Common myeloid progenitor, CD34-positive (primary cell): Measurements from ENCODE around the gene PRKX. TPM values are rescaled to one million over a fixed set of nuclear protein-coding genes. Genes with fewer than 3 reads are reported as not detected.
A peak's percentile ranks its signal among the peaks of the same experiment; 100 is the strongest.
"Not testable (repeated sequence)": the region's sequence is repeated elsewhere in the genome, so short reads cannot be mapped to it uniquely, and the experiment has no call there.

Source experiments
- CTCF ChIA-PET: fragments of 350-600 bp; sonication (Branson Sonifier 250); formaldehyde crosslinking; loops from one replicate; lab custom pipeline; 2021; ENCODE audit warnings: antibody characterized with exemption; lab: Charles Lee
- POLR2A ChIA-PET: fragments of 350-600 bp; sonication (Branson Sonifier 250); formaldehyde crosslinking; loops from one replicate; lab custom pipeline; 2021; ENCODE audit warnings: antibody characterized with exemption; lab: Charles Lee
- DNase-seq, 3 donors: peaks; one replicate each; pipeline versions ENCODE4 v3.0.0 to v3.0.0-alpha.2; 2013
- H3K27ac ChIP-seq, 2 experiments: 1 replicate in 1 of 2; 2 replicates in 1 of 2; pipeline ENCODE4 v1.7.0; 2013; ENCODE audit warnings: inconsistent platforms in 2 of 2, low read length in 2 of 2, mild to moderate bottlenecking in 2 of 2, low read depth in 1 of 2, moderate library complexity in 1 of 2; ENCODE audit not compliant: severe bottlenecking in 2 of 2, insufficient read depth in 1 of 2, poor library complexity in 1 of 2
- H3K27me3 ChIP-seq, 5 experiments: replicated peaks in 2 of 5; 1 replicate in 3 of 5; 2 replicates in 2 of 5; pipeline versions ENCODE4 v1.6.1 to v1.7.0; 2013; ENCODE audit warnings: low read length in 4 of 5, mild to moderate bottlenecking in 2 of 5, moderate library complexity in 2 of 5, inconsistent platforms in 1 of 5; ENCODE audit not compliant: insufficient read depth in 5 of 5, control insufficient read depth in 4 of 5
- H3K36me3 ChIP-seq, 4 experiments: 1 replicate in 2 of 4; 2 replicates in 2 of 4; pipeline versions ENCODE4 v1.6.1 to v1.7.0; 2013; ENCODE audit warnings: low read length in 3 of 4, control low read depth in 1 of 4, mild to moderate bottlenecking in 1 of 4; ENCODE audit not compliant: control insufficient read depth in 4 of 4, insufficient read depth in 4 of 4
- H3K4me1 ChIP-seq, 4 experiments: 1 replicate in 3 of 4; 2 replicates in 1 of 4; pipeline versions ENCODE4 v1.6.1 to v1.7.1; 2013; ENCODE audit warnings: low read length in 3 of 4, mild to moderate bottlenecking in 3 of 4, control low read depth in 1 of 4, inconsistent platforms in 1 of 4, moderate library complexity in 1 of 4; ENCODE audit not compliant: control insufficient read depth in 4 of 4, insufficient read depth in 4 of 4; ENCODE audit errors: control extremely low read depth in 1 of 4
- H3K4me3 ChIP-seq, 7 experiments: 1 replicate in 4 of 7; 2 replicates in 3 of 7; pipeline versions ENCODE4 v1.5.1 to v1.7.0; 2013; ENCODE audit warnings: mild to moderate bottlenecking in 7 of 7, low read length in 6 of 7, moderate library complexity in 6 of 7, inconsistent platforms in 2 of 7, low read depth in 2 of 7, control low read depth in 1 of 7; ENCODE audit not compliant: insufficient read depth in 4 of 7, control insufficient read depth in 1 of 7; ENCODE audit errors: extremely low read depth in 1 of 7
- H3K9me3 ChIP-seq, 5 experiments: 1 replicate in 4 of 5; 2 replicates in 1 of 5; pipeline versions ENCODE4 v1.6.1 to v1.7.1; 2013; ENCODE audit warnings: low read length in 4 of 5, mild to moderate bottlenecking in 2 of 5, inconsistent platforms in 1 of 5, low read depth in 1 of 5, moderate library complexity in 1 of 5; ENCODE audit not compliant: control insufficient read depth in 4 of 5, insufficient read depth in 2 of 5; ENCODE audit errors: control extremely low read depth in 1 of 5
- WGBS: methylation state at CpG from one replicate; pipeline ENCODE4 v1.1.5; 2013; ENCODE audit not compliant: insufficient coverage; 5-methylcytosine and 5-hydroxymethylcytosine counted together
- polyA plus RNA-seq: library from polyadenylated mRNA; unstranded; fragments of 120-200 nt; gene quantifications from one replicate; pipeline ENCODE4 v1.2.1, GENCODE V29; 2013

The PRKX gene
- polyA plus RNA-seq: 20.4 TPM

DNA sequence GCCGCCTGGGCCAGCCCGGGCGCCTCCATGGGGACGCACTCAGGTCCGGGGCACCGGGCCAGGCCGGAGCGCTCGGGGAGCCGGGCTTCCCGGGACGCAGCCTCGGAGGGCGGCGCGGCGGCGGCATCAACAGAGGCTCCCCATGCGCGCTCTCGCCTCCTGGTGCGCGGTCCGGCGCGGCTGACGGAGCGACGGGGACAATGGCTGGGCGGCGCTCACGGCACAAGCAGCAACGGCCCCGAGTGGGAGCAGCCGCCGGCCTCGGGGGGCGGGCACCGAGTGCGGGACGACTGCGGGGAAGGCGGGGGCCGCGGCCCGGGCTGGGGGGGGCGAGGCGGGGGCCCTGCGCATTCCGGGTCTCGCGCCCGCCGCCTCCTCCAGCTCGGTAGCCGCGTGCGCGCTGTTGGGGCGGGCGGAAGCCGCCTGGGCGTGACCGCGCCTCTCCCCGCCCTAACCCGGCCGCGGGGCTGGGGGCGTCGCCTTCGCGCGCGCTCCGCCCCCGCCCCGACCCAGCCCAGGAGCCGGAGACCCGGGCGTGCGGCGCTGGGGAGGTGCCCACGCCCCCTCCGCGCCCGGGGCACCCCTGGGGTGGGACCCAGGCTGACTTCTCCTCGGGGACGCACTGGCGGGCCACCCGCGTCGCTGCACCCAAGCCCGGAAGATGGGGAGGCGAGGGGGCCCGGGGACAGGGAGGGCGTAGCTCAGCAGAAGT, at the start of gene PRKX:
TSS of gene PRKX (minus strand) at position 425 of the 712 bp plus-strand sequence. CDS start at position 29, 396 bp downstream.
- ChIA-PET POLR2A (no interaction called here), CTCF (interaction anchor here (1.2 kb wide), 1 partner anchor 48 kb away, joined by 3 read pairs; no protein-coding TSS in a partner anchor)
- no peaks in the 10 kb centered on the region for H3K36me3 ChIP-seq
- no peaks in the 10 kb centered on the region for H3K9me3 ChIP-seq
- peaks cover 0 to 4% (median 0%) of the 10 kb centered on the region in 5 experiments for H3K27me3 ChIP-seq
- WGBS: under 1% methylated on average over 67 of the region's 97 CpGs
- H3K4me1 ChIP-seq: peaks cover 0 to 23% (median 21%) of the 10 kb centered on the region in 4 experiments
- peak within 1 kb of the TSS in 1 of 2 experiments; percentile 49 for H3K27ac ChIP-seq
- peak; percentile 57 to 86 (median 85) for DNase-seq
- H3K4me3 ChIP-seq: peak within 1 kb of the TSS; percentile 58 to 92 (median 78)

DNA sequence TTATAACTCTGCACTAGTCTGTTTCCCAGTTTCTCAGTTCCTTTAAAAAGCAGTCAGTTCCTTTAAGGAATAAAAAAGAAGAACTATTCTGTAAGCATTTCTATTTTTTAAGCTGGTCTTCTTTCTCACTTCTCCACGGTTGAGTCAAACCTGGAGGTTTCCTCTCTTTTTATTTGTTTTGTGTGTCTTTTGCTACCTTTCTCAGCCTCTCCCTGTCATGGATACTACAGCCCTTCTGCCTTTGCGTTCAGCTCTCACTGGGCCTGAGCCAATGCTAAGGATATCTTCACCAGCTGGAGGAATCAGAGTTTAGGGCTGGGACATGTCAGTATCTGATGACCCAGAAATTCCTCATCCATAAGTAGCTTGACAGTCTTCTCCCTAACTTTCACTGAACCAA, 49.7 kb upstream of the PRKX start:
- POLR2A ChIA-PET: no interaction called here
- CTCF ChIA-PET: no interaction called here
- no peak for DNase-seq
- no peak overlapping the region for H3K27ac ChIP-seq
- H3K4me3 ChIP-seq: no peak overlapping the region
- H3K27me3 ChIP-seq: no peaks in the 10 kb centered on the region
- no peaks in the 10 kb centered on the region for H3K9me3 ChIP-seq
- peaks cover 0 to 1% (median 0%) of the 10 kb centered on the region in 4 experiments for H3K4me1 ChIP-seq
- no peaks in the 10 kb centered on the region for H3K36me3 ChIP-seq
- no CpG with 5 or more reads among the region's 2 CpGs for WGBS

DNA sequence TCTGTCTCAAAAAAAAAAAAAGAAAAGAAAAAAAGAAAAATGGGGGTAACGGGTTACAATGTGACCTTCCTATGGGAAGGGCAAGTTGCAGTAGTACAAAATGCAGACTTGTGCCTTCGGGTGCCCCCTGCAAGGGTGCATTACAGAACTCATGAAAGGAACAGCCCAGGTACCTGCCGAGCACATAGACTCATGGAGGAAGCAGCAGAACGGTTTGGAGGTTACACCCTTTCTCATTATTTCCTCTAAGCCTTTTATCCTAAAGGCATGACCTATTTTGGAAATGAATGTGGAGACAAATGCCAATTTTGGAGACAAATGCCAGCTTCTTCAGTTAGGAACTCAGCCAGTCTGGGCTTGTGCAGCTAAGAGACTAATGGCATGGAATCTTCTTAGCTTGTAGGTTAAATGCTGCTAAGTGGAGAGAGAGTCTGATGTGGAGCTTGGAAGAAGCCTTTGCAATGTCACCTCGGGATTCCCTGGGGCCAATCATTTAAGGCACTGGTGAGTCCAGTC, 44.1 kb upstream of the PRKX start:
- H3K9me3 ChIP-seq: no peaks in the 10 kb centered on the region
- CTCF ChIA-PET: interaction anchor here (1.1 kb wide), 1 partner anchor 30 kb away, joined by 3 read pairs; no protein-coding TSS in a partner anchor
- H3K4me1 ChIP-seq: no peaks in the 10 kb centered on the region
- no peaks in the 10 kb centered on the region for H3K36me3 ChIP-seq
- H3K27me3 ChIP-seq: no peaks in the 10 kb centered on the region
- H3K4me3 ChIP-seq: no peak overlapping the region
- POLR2A ChIA-PET: no interaction called here
- DNase-seq: no peak
- no peak overlapping the region for H3K27ac ChIP-seq
- WGBS: 87% methylated on average over 3 of the region's 5 CpGs

DNA sequence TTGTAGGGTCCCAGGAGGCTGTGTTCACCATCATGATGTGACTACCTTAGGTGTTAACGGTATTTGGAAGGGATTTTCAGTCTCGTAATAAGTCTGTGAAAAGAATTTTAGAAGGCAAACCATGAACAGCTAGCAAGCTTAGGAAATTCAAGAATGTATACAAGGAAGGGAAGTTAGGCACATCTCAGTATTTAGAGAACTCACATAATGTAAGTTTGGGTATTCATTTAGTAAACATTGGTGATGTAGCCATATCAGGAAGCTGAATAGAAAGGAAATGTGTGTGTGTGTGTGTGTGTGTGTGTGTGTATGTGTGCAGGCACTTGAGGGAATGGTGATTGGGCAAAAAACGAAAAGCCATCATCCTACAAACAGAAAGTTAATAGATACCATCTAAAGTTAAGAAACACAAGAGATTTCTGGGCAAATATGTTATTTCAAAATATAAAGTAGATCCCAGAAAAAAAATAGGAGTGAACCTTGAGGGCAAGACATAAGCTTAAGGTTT, 34.7 kb upstream of the PRKX start:
- Histone ChIP-seq H3K27me3 (no peaks in the 10 kb centered on the region), H3K4me3 (no peak overlapping the region), H3K27ac (no peak overlapping the region), H3K9me3 (no peaks in the 10 kb centered on the region), H3K36me3 (no peaks in the 10 kb centered on the region), H3K4me1 (peaks cover 0 to 20% (median 10%) of the 10 kb centered on the region in 4 experiments)
- peak; percentile 51 to 88 (median 83) for DNase-seq
- 33% methylated on average over 2 of the region's 3 CpGs for WGBS
- ChIA-PET CTCF (interaction anchor here (0.7 kb wide), 1 partner anchor 10 kb away, joined by 3 read pairs; no protein-coding TSS in a partner anchor), POLR2A (no interaction called here)

DNA sequence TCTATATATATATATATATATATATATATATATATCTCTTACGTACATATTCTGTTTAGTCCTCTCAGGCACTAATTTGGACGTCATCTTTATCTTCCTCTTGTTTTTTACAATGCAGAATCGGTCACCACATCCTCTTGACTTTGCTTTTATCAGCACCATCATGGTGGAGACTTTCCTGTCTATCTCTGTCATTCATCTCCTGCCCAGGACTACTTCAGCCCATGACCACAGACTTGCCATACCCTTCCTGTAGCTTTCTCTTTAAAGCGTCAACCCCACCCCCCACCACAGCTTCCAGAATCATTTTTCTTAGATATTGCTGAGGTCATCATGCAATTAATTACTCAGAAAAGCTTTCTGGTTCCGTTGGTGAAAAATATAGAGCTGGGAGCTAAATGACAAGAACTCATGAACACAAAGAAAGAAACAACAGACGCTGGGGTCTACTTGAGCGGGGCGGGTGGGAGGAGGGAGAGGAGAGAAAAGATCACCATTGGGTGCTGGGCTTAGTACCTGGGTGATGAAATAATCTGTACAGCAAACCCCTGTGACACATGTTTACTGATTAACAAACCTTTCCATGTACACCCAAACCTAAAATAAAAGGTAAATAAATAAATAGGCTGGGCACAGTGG, 30.5 kb upstream of the PRKX start:
- no peaks in the 10 kb centered on the region for H3K36me3 ChIP-seq
- peak overlapping the region in 1 of 2 experiments; percentile 25 for H3K27ac ChIP-seq
- CTCF ChIA-PET: no interaction called here
- H3K9me3 ChIP-seq: no peaks in the 10 kb centered on the region
- peak overlapping the region in 2 of 7 experiments; percentile 11 to 33 for H3K4me3 ChIP-seq
- WGBS: 0% methylated on average over 1 of the region's 8 CpGs
- POLR2A ChIA-PET: interaction anchor here (0.5 to 0.8 kb wide), 2 partner anchors 39 to 72 kb away, joined by 6 to 10 read pairs; no protein-coding TSS in a partner anchor
- no peaks in the 10 kb centered on the region for H3K27me3 ChIP-seq
- H3K4me1 ChIP-seq: peaks cover 0 to 22% (median 12%) of the 10 kb centered on the region in 4 experiments
- DNase-seq: peak; percentile 82 to 97 (median 94)

DNA sequence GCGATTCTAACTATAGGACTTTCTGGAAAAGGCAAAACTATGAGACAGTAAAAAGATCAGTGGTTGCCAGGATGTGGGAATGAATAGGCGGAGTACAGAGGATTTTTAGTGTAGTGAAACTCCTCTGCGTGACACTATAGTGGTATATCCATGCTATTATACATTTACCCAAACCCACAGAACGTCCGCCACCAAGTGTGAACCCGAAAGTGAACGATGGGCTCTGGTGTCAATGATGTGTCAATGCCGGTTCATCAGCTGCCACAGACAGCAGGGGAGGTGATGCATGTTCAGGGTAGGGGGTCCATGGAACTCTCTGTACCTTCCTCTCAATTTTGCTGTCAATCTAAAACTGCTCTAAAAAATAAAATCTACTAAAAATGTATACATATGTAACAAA, 27.5 kb upstream of the PRKX start:
- CTCF ChIA-PET, DNase-seq, H3K27ac ChIP-seq, H3K4me3 ChIP-seq, H3K27me3 ChIP-seq, H3K36me3 ChIP-seq, H3K9me3 ChIP-seq, POLR2A ChIA-PET: not testable (repeated sequence)
- peaks cover 0 to 16% (median 8%) of the 10 kb centered on the region in 4 experiments for H3K4me1 ChIP-seq
- WGBS: 97% methylated on average over 5 of the region's 8 CpGs
